K562 (cell line): ENCODE data around the gene FRMD4A. TPM values are rescaled to one million over a fixed set of nuclear protein-coding genes. Genes with fewer than 3 reads are reported as not detected.

Source experiments
- ATAC-seq: fragments of 200-7000 bp; cut with Tn5 transposase; 3 replicates; pipeline ENCODE4 v1.9.1; 2020; ENCODE audit warnings: moderate library complexity
- BruUV-seq: library from RNA; stranded (reverse); fragments of 400-500 nt; replicated peaks from 2 replicates; lab custom pipeline; 2021; lab: Mats Ljungman, UMichigan
- CTCF ChIA-PET: fragments of 300-600 bp; formaldehyde crosslinking; extraction: SDS; loops from one replicate; lab custom pipeline; 2021; ENCODE audit warnings: low intra/inter-chr PET ratio; lab: Yijun Ruan, JAX
- POLR2A ChIA-PET: fragments of 300-600, 350-650 bp; sonication (Branson Sonifier 250); formaldehyde crosslinking; extraction: SDS; loops from one replicate; lab custom pipeline; 2021; ENCODE audit warnings: antibody characterized with exemption, inconsistent platforms; lab: Yijun Ruan, JAX
- DNase-seq, 4 experiments: peaks; one replicate each; pipeline versions ENCODE4 v3.0.0 to v3.0.0-alpha.2; 2011 to 2018; ENCODE audit warnings: low spot score in 3 of 4, mixed read lengths in 3 of 4; ENCODE audit errors: extremely low read depth in 1 of 4
- FAIRE-seq: peaks from 2 replicates; lab custom pipeline; 2011; peaks lifted over from hg19 to GRCh38; lab: Jason Lieb, UNC
- H2AFZ ChIP-seq: 2 replicates; pipeline ENCODE4 v1.6.0; 2011; ENCODE audit warnings: low read depth, low read length, control low read depth, inconsistent platforms
- H3K27ac ChIP-seq: fragments of 200-600 bp; 3 replicates; pipeline ENCODE4 v1.8.0; 2011; ENCODE audit warnings: low read depth, mild to moderate bottlenecking, control low read depth, inconsistent platforms, low read length, moderate library complexity, mixed read lengths; ENCODE audit errors: extremely low read depth
- H3K27me3 ChIP-seq, 2 experiments: fragments of 300-600 bp in 1 of 2; 2 replicates in 1 of 2; 3 replicates in 1 of 2; pipeline versions ENCODE4 v1.6.0 to v1.8.0; 2011; ENCODE audit warnings: inconsistent platforms in 2 of 2, low read length in 2 of 2, mild to moderate bottlenecking in 1 of 2, mixed read lengths in 1 of 2, moderate library complexity in 1 of 2; ENCODE audit not compliant: control insufficient read depth in 2 of 2, insufficient read depth in 2 of 2
- H3K36me3 ChIP-seq: fragments of 300-600 bp; 3 replicates; pipeline ENCODE4 v1.8.0; 2011; ENCODE audit warnings: mild to moderate bottlenecking, low read length, inconsistent platforms; ENCODE audit not compliant: control insufficient read depth, insufficient read depth
- H3K4me1 ChIP-seq, 2 experiments: fragments of 200-600 bp in 1 of 2; replicated peaks in 1 of 2; 2 replicates in 1 of 2; 3 replicates in 1 of 2; pipeline versions ENCODE4 v1.5.1 to v1.8.0; 2011; ENCODE audit warnings: inconsistent platforms in 2 of 2, low read length in 2 of 2, mild to moderate bottlenecking in 1 of 2, mixed read lengths in 1 of 2, moderate library complexity in 1 of 2; ENCODE audit not compliant: control insufficient read depth in 2 of 2, insufficient read depth in 2 of 2
- H3K4me2 ChIP-seq: 2 replicates; pipeline ENCODE4 v1.6.1; 2011; ENCODE audit warnings: low read length, control low read depth, inconsistent platforms, mixed read lengths; ENCODE audit not compliant: insufficient read depth
- H3K4me3 ChIP-seq: fragments of 200-600 bp; sonication (generic), shearing (Covaris generic); 2 replicates; pipeline ENCODE4 v1.5.1; 2016; ENCODE audit warnings: control low read depth, inconsistent platforms
- H3K79me2 ChIP-seq: fragments of 200-600 bp; 3 replicates; pipeline ENCODE4 v1.8.0; 2011; ENCODE audit warnings: low read length, inconsistent platforms; ENCODE audit not compliant: control insufficient read depth, insufficient read depth
- H3K9ac ChIP-seq, 2 experiments: 2 replicates each; pipeline versions ENCODE4 v1.6.0 to v1.6.1; 2011; ENCODE audit warnings: low read depth in 2 of 2, low read length in 2 of 2, control low read depth in 1 of 2, inconsistent platforms in 1 of 2, mild to moderate bottlenecking in 1 of 2, mixed read lengths in 1 of 2; ENCODE audit not compliant: insufficient read depth in 1 of 2
- H3K9me1 ChIP-seq: one replicate; pipeline ENCODE4 v1.6.0; 2011; ENCODE audit warnings: inconsistent platforms, mild to moderate bottlenecking, low read length, moderate library complexity; ENCODE audit not compliant: control insufficient read depth, insufficient read depth
- H3K9me3 ChIP-seq: replicated peaks from 2 replicates; pipeline ENCODE4 v1.5.1; 2011; ENCODE audit warnings: low read depth, low read length, inconsistent platforms; ENCODE audit not compliant: control insufficient read depth, insufficient read depth
- H4K20me1 ChIP-seq: replicated peaks from 2 replicates; pipeline ENCODE4 v1.6.1; 2011; ENCODE audit warnings: low read length, inconsistent platforms, mixed read lengths; ENCODE audit not compliant: control insufficient read depth, insufficient read depth
- FIP1L1 ChIP-seq: fragments of 200-400 bp; formaldehyde crosslinking; IDR thresholded peaks from 2 replicates; pipeline ENCODE4 v1.6.1; 2018; ENCODE audit warnings: mild to moderate bottlenecking, low read depth, low read length; ENCODE audit not compliant: poor library complexity, severe bottlenecking
- JUND ChIP-seq, 2 experiments: IDR thresholded peaks; 2 replicates in 1 of 2; 3 replicates in 1 of 2; pipeline ENCODE4 v1.6.1; 2011; ENCODE audit warnings: borderline replicate concordance in 2 of 2, low read depth in 2 of 2, low read length in 2 of 2, improper control_type of control experiment in 1 of 2, missing biosample characterization in 1 of 2, missing genetic modification characterization in 1 of 2, missing genetic modification reagents in 1 of 2
- NFYB ChIP-seq: IDR thresholded peaks from 2 replicates; pipeline ENCODE4 v1.6.1; 2011; ENCODE audit warnings: mild to moderate bottlenecking, moderate library complexity; ENCODE audit not compliant: insufficient read length; ENCODE audit errors: extremely low read depth
- TCF7L2 ChIP-seq: fragments of 150-350 bp; IDR thresholded peaks from 2 replicates; pipeline ENCODE4 v1.6.1; 2016; ENCODE audit warnings: low read depth, mild to moderate bottlenecking, low read length, moderate library complexity
- THRAP3 ChIP-seq: fragments of 450-650 bp; IDR thresholded peaks from 2 replicates; pipeline ENCODE4 v1.6.1; 2016; ENCODE audit warnings: mild to moderate bottlenecking, inconsistent platforms, borderline replicate concordance
- ZNF253 ChIP-seq: fragments of 250-450 bp; sonication (Bioruptor Pico); conservative IDR thresholded peaks from 2 replicates; pipeline ENCODE4 v1.6.1; 2021; ENCODE audit warnings: mild to moderate bottlenecking
- ZNF384 ChIP-seq: IDR thresholded peaks from 2 replicates; pipeline ENCODE4 v1.6.1; 2012; ENCODE audit warnings: low read depth, low read length, improper control_type of control experiment
- whole genome bisulfite sequencing: fragments of 100-300 bp; shearing (Covaris generic); methylation state at CpG from one replicate; pipeline ENCODE4 v1.1.6; 2016; ENCODE audit warnings: low coverage, mixed read lengths; ENCODE audit not compliant: insufficient coverage; ENCODE audit errors: missing lambda C conversion rate; 5-methylcytosine and 5-hydroxymethylcytosine counted together
- in situ Hi-C: fragments of 300-500 bp; cut with MboI; formaldehyde crosslinking; loops from 4 replicates; pipeline ENCODE4 v1.15.0; 2018; ENCODE audit warnings: inconsistent platforms, mixed read lengths
- intact Hi-C: fragments of 100-400 bp; cut with micrococcal nuclease; formaldehyde crosslinking; loops from 2 replicates; pipeline ENCODE4 v1.14.2; 2022
- polyA plus RNA-seq, 8 experiments: library from polyadenylated mRNA; depleted of rRNA in 4 of 8; stranded (reverse) in 5 of 8; unstranded in 3 of 8; fragments of >200 nt; fragmentation: Nextera tagmentation in 2 of 8; fragmentation: Illumina TruSeq in 1 of 8; extraction: Ambion mirVana in 2 of 8; extraction: Trizol in 1 of 8; gene quantifications; 2 replicates each; pipeline versions ENCODE4 v1.2.1 to v1.2.3, GENCODE V29; 2011 to 2014; ENCODE audit warnings: inconsistent platforms in 1 of 8, missing spikeins in 1 of 8
- total RNA-seq, 7 experiments: library from RNA; depleted of rRNA in 6 of 7; stranded (reverse); fragments of >200 nt in 6 of 7; fragmentation: Illumina TruSeq in 2 of 7; extraction: Trizol in 2 of 7; gene quantifications; 2 replicates each; pipeline versions ENCODE4 v1.2.1 to v1.2.3, GENCODE V29; 2011 to 2021; ENCODE audit warnings: low replicate concordance in 1 of 7
- TF ChIP-seq, protein P1 (sequence below): IDR thresholded peaks from 2 replicates; pipeline ENCODE4 v1.6.1; 2016; ENCODE audit warnings: missing genetic modification characterization, missing compliant biosample characterization
- TF ChIP-seq, protein P2 (sequence below): sonication (generic); formaldehyde crosslinking; IDR thresholded peaks from 2 replicates; pipeline ENCODE4 v1.8.1; 2022; ENCODE audit warnings: missing genetic modification reagents

The FRMD4A gene
- total and polyA plus RNA-seq, 9 of the 15 experiments (the other 6 are each of a cell fraction or from before 2014, with no cell fraction given) = 0.80 to 5.2 (median 3.0) TPM

DNA sequence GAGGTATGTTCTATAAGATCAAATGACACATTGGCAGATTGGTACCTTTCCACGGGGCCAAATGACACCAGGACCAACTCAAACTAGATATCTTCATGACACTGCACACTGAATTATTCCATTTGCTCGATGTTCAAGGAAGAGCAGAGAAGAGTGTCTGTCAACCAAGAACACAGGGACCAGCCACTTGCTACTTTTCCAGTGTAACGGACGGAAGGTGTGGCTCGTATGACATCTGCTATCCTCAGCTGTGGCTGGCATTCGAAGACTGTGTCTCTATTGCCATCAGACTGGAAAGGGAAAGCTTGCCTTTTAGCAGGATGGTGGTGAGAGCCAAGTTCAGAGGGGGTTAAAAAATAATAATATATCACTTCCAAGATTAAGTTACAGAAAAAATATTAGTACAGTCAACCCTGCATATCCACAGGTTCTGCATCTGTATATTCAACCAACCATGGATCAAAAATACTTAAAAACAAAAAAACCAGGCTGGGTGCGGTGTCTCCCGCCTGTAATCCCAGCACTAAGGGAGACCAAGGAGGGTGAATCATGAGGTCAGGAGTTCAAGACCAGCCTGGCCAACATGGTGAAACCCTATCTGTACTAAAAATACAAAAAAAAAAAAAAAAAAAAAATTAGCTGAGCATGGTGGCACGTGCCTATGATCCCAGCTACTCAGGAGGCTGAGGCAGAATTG is 506.9 kb downstream of the FRMD4A start:
- Histone ChIP-seq H4K20me1 (no peaks in the 10 kb centered on the region), H3K27ac (no peak overlapping the region), H3K36me3 (no peaks in the 10 kb centered on the region), H3K4me2 (no peak overlapping the region)
- intact Hi-C loops (no loop called here), in situ Hi-C loops (no loop called here)
- no peak for DNase-seq
- ATAC-seq = no peak
- BruUV-seq = no TSS peak
- FAIRE-seq = no peak
- POLR2A ChIA-PET = no interaction called here
- WGBS = 2% methylated on average over 9 of the region's 9 CpGs
- TF ChIP-seq THRAP3 (no peak), NFYB (no peak), JUND (IDR thresholded peaks at IDR 0.05; ENCODE audit: borderline replicate concordance, low read depth, low read length) (no peak), JUND (tag; IDR thresholded peaks at IDR 0.05; ENCODE audit: borderline replicate concordance, low read depth, low read length) (no peak), FIP1L1 (no peak), ZNF253 (CRISPR knock-in tag) (no peak), TCF7L2 (no peak), ZNF384 (no peak)
- TF ChIP-seq, protein P1, sequence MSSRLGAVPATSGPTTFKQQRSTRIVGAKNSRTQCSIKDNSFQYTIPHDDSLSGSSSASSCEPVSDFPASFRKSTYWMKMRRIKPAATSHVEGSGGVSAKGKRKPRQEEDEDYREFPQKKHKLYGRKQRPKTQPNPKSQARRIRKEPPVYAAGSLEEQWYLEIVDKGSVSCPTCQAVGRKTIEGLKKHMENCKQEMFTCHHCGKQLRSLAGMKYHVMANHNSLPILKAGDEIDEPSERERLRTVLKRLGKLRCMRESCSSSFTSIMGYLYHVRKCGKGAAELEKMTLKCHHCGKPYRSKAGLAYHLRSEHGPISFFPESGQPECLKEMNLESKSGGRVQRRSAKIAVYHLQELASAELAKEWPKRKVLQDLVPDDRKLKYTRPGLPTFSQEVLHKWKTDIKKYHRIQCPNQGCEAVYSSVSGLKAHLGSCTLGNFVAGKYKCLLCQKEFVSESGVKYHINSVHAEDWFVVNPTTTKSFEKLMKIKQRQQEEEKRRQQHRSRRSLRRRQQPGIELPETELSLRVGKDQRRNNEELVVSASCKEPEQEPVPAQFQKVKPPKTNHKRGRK = no peak
- TF ChIP-seq, protein P2, sequence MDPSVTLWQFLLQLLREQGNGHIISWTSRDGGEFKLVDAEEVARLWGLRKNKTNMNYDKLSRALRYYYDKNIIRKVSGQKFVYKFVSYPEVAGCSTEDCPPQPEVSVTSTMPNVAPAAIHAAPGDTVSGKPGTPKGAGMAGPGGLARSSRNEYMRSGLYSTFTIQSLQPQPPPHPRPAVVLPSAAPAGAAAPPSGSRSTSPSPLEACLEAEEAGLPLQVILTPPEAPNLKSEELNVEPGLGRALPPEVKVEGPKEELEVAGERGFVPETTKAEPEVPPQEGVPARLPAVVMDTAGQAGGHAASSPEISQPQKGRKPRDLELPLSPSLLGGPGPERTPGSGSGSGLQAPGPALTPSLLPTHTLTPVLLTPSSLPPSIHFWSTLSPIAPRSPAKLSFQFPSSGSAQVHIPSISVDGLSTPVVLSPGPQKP = no peak
- TF ChIP-seq, all 486 proteins: peak for 0
- Histone ChIP-seq H3K4me1 (no peaks in the 10 kb centered on the region; a peak in 1 of 5 replicates), H3K4me3 (no peak overlapping the region), H3K9ac (no peak overlapping the region), H2AFZ (no peak overlapping the region), H3K9me3 (no peaks in the 10 kb centered on the region), H3K79me2 (no peaks in the 10 kb centered on the region), H3K27me3 (peaks cover 21 to 42% of the 10 kb centered on the region in 2 experiments), H3K9me1 (no peaks in the 10 kb centered on the region)
- CTCF ChIA-PET = no interaction called here
